B cell (primary cell): Measurements from ENCODE around the gene TMEM250. TPM values are rescaled to one million over a fixed set of nuclear protein-coding genes. Genes with fewer than 3 reads are reported as not detected.

Experiments used
- ATAC-seq: fragments of 200-7000 bp; cut with Tn5 transposase; one replicate; pipeline ENCODE4 v1.10.0; 2021; ENCODE audit warnings: low read depth, mild to moderate bottlenecking, moderate number of reproducible peaks, moderate library complexity
- CTCF ChIA-PET: fragments of 350-600 bp; sonication (Branson Sonifier 250); formaldehyde crosslinking; loops from one replicate; lab custom pipeline; 2021; ENCODE audit warnings: antibody characterized with exemption, inconsistent platforms; lab: Charles Lee
- POLR2A ChIA-PET: fragments of 350-600 bp; sonication (Branson Sonifier 250); formaldehyde crosslinking; loops from one replicate; lab custom pipeline; 2021; ENCODE audit warnings: antibody characterized with exemption; lab: Charles Lee
- DNase-seq: peaks from one replicate; pipeline ENCODE4 v3.0.0; 2013
- H2AFZ ChIP-seq: 2 replicates; pipeline ENCODE4 v1.6.1; 2012; ENCODE audit warnings: mild to moderate bottlenecking, low read depth, low read length; ENCODE audit not compliant: insufficient read depth, poor library complexity, severe bottlenecking
- H3K27ac ChIP-seq, 2 donors: 1 replicate in 1 of 2; 2 replicates in 1 of 2; pipeline ENCODE4 v1.5.1; 2012 to 2013; ENCODE audit warnings: low read length in 2 of 2, mild to moderate bottlenecking in 2 of 2, moderate library complexity in 1 of 2
- H3K27me3 ChIP-seq, 4 experiments: fragments of 200-600 bp in 1 of 4; sonication (generic) in 1 of 4; replicated peaks in 1 of 4; 1 replicate in 2 of 4; 2 replicates in 2 of 4; pipeline versions ENCODE4 v1.6.1 to v1.7.0; 2013 to 2016; ENCODE audit warnings: low read length in 3 of 4, mild to moderate bottlenecking in 2 of 4, mixed read lengths in 1 of 4, moderate library complexity in 1 of 4; ENCODE audit not compliant: insufficient read depth in 4 of 4, control insufficient read depth in 3 of 4; ENCODE audit errors: control extremely low read depth in 1 of 4
- H3K36me3 ChIP-seq, 2 experiments: replicated peaks in 1 of 2; 1 replicate in 1 of 2; 2 replicates in 1 of 2; pipeline versions ENCODE4 v1.6.1 to v1.7.1; 2013; ENCODE audit warnings: low read length in 1 of 2; ENCODE audit not compliant: insufficient read depth in 2 of 2, control insufficient read depth in 1 of 2; ENCODE audit errors: control extremely low read depth in 1 of 2, extremely low read depth in 1 of 2
- H3K4me1 ChIP-seq, 2 donors: fragments of 200-600 bp in 1 of 2; sonication (generic) in 1 of 2; 1 replicate in 1 of 2; 2 replicates in 1 of 2; pipeline versions ENCODE4 v1.5.1 to v1.6.1; 2013 to 2017; ENCODE audit warnings: low read length in 2 of 2; ENCODE audit not compliant: control insufficient read depth in 2 of 2, insufficient read depth in 2 of 2
- H3K4me2 ChIP-seq: replicated peaks from 2 replicates; pipeline ENCODE3; 2012; ENCODE audit warnings: mild to moderate bottlenecking, low read depth, low read length; ENCODE audit not compliant: poor library complexity, severe bottlenecking
- H3K4me3 ChIP-seq, 5 experiments: fragments of 200-600 bp in 1 of 5; sonication (generic) in 1 of 5; 1 replicate in 3 of 5; 2 replicates in 2 of 5; pipeline versions ENCODE4 v1.5.1 to v1.7.0; 2011 to 2016; ENCODE audit warnings: low read length in 4 of 5, mild to moderate bottlenecking in 4 of 5, low read depth in 2 of 5, control low read depth in 1 of 5, moderate library complexity in 1 of 5; ENCODE audit not compliant: insufficient read depth in 1 of 5; ENCODE audit errors: control extremely low read depth in 1 of 5, extremely low read depth in 1 of 5
- H3K79me2 ChIP-seq: fragments of 200-600 bp; sonication (generic); one replicate; pipeline ENCODE4 v1.6.0; 2016; ENCODE audit warnings: low read length; ENCODE audit not compliant: control insufficient read depth, insufficient read depth
- H3K9ac ChIP-seq: fragments of 200-600 bp; sonication (generic); 2 replicates; pipeline ENCODE4 v1.6.1; 2017; ENCODE audit warnings: mild to moderate bottlenecking, low read length, moderate library complexity
- H3K9me3 ChIP-seq, 3 donors: one replicate each; pipeline versions ENCODE4 v1.6.1 to v1.7.1; 2013; ENCODE audit warnings: low read length in 2 of 3; ENCODE audit not compliant: control insufficient read depth in 2 of 3, insufficient read depth in 1 of 3; ENCODE audit errors: control extremely low read depth in 1 of 3
- H4K20me1 ChIP-seq: 2 replicates; pipeline ENCODE4 v1.6.0; 2012; ENCODE audit warnings: mild to moderate bottlenecking, low read length; ENCODE audit not compliant: insufficient read depth, control insufficient read depth, poor library complexity, severe bottlenecking
- H3K27ac Mint-ChIP-seq: one replicate; pipeline ENCODE4 v1.8.0; 2021; ENCODE audit warnings: mixed read lengths
- H3K27me3 Mint-ChIP-seq: one replicate; pipeline ENCODE4 v1.8.0; 2021; ENCODE audit warnings: mixed read lengths
- H3K4me1 Mint-ChIP-seq: one replicate; pipeline ENCODE4 v1.8.0; 2021; ENCODE audit warnings: mixed read lengths
- H3K4me3 Mint-ChIP-seq: one replicate; pipeline ENCODE4 v1.8.0; 2021; ENCODE audit warnings: mixed read lengths
- H3K9me3 Mint-ChIP-seq: one replicate; pipeline ENCODE4 v1.8.0; 2022; ENCODE audit warnings: mixed read lengths; ENCODE audit not compliant: insufficient read depth
- EZH2 ChIP-seq: IDR thresholded peaks from 2 replicates; pipeline ENCODE4 v1.6.1; 2012; ENCODE audit warnings: borderline replicate concordance, low read depth, mild to moderate bottlenecking, moderate library complexity, low read length; ENCODE audit not compliant: insufficient read depth, poor library complexity, severe bottlenecking
- WGBS: methylation state at CpG from one replicate; pipeline ENCODE4 v1.1.5; 2013; ENCODE audit warnings: missing lambda C conversion rate; ENCODE audit not compliant: insufficient coverage; 5-methylcytosine and 5-hydroxymethylcytosine counted together
- intact Hi-C: fragments of 100-400 bp; cut with micrococcal nuclease; formaldehyde crosslinking; loops from one replicate; pipeline ENCODE4 v1.10.0; 2022
- polyA plus RNA-seq: library from polyadenylated mRNA; depleted of rRNA; stranded (reverse); fragments of >200 nt; gene quantifications from 2 replicates; pipeline ENCODE4 v1.2.3, GENCODE V29; 2012
- total RNA-seq, 2 donors: library from RNA; stranded (reverse); fragments of 120-200 nt in 1 of 2; gene quantifications; 1 replicate in 1 of 2; 2 replicates in 1 of 2; pipeline versions ENCODE4 v1.2.3 to v1.2.4, GENCODE V29; 2013 to 2022
- TF ChIP-seq, protein P1 (sequence below): fragments of 200-600 bp; IDR thresholded peaks from one replicate; pipeline ENCODE4 v1.8.0; 2022; ENCODE audit warnings: antibody characterized with exemption, mild to moderate bottlenecking

The TMEM250 gene
- total and polyA plus RNA-seq, 2 donors (not counting 1 experiment from before 2014, with no cell fraction given): 11.1 to 29.6 TPM

GRCh38 chr9:136122425-136123383 is 4.0 kb upstream of the TMEM250 start:
- Histone ChIP-seq H3K27ac (no peak overlapping the region), H3K4me1 (peaks cover 8 to 20% of the 10 kb centered on the region in 2 donors), H3K9me3 (peaks cover 0 to 3% (median 0%) of the 10 kb centered on the region in 3 donors), H2AFZ (peak overlapping the region; percentile 49), H3K36me3 (no peaks in the 10 kb centered on the region), H3K79me2 (peaks cover 7% of the 10 kb centered on the region), H3K27me3 (no peaks in the 10 kb centered on the region), H3K4me2 (peak overlapping the region; percentile 48), H4K20me1 (peaks cover 3% of the 10 kb centered on the region), H3K4me3 (no peak overlapping the region), H3K9ac (no peak overlapping the region)
- no peaks in the 10 kb centered on the region for H3K9me3 Mint-ChIP-seq
- ChIA-PET CTCF (interaction anchor here (0.6 to 6.2 kb wide), 22 partner anchors 11 to 1434 kb away, joined by 3 to 124 read pairs (median 6); partner anchors contain the start of genes NACC2 and UBAC1), POLR2A (interaction anchor here (1.2 kb wide), 1 partner anchor 428 kb away, joined by 9 read pairs; no protein-coding TSS in a partner anchor)
- H3K4me1 Mint-ChIP-seq: peaks cover 9% of the 10 kb centered on the region
- no peak for TF ChIP-seq EZH2
- TF ChIP-seq, protein P1, sequence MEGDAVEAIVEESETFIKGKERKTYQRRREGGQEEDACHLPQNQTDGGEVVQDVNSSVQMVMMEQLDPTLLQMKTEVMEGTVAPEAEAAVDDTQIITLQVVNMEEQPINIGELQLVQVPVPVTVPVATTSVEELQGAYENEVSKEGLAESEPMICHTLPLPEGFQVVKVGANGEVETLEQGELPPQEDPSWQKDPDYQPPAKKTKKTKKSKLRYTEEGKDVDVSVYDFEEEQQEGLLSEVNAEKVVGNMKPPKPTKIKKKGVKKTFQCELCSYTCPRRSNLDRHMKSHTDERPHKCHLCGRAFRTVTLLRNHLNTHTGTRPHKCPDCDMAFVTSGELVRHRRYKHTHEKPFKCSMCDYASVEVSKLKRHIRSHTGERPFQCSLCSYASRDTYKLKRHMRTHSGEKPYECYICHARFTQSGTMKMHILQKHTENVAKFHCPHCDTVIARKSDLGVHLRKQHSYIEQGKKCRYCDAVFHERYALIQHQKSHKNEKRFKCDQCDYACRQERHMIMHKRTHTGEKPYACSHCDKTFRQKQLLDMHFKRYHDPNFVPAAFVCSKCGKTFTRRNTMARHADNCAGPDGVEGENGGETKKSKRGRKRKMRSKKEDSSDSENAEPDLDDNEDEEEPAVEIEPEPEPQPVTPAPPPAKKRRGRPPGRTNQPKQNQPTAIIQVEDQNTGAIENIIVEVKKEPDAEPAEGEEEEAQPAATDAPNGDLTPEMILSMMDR: peak; percentile 98
- H3K27ac Mint-ChIP-seq: peak overlapping the region; percentile 20
- DNase-seq: peak; percentile 80
- no peak overlapping the region for H3K4me3 Mint-ChIP-seq
- H3K27me3 Mint-ChIP-seq: peaks cover 11% of the 10 kb centered on the region
- 29% methylated on average over 45 of the region's 45 CpGs for WGBS
- peak; percentile 9 for ATAC-seq
- intact Hi-C loops: loop anchor here (1.0 kb wide), 2 partner anchors 33 to 155 kb away; no protein-coding TSS in a partner anchor
